Aorta (tissue), 5 donors: ENCODE measurements around the gene MED13L. TPM values are rescaled to one million over a fixed set of nuclear protein-coding genes. Genes with fewer than 3 reads are reported as not detected.

Source experiments
- ATAC-seq: fragments of 200-7000 bp; cut with Tn5 transposase; one replicate; pipeline ENCODE4 v1.9.1; 2022; ENCODE audit warnings: moderate library complexity; ENCODE audit not compliant: low FRiP score
- DNase-seq, 2 donors: peaks; one replicate each; pipeline ENCODE4 v3.0.0-alpha.2; 2020
- H3K27ac ChIP-seq, 2 donors: one replicate each; pipeline ENCODE4 v1.5.1; 2013; ENCODE audit warnings: low read length in 2 of 2, mild to moderate bottlenecking in 2 of 2, moderate library complexity in 2 of 2, control low read depth in 1 of 2, inconsistent platforms in 1 of 2, low read depth in 1 of 2
- H3K27me3 ChIP-seq, 2 donors: one replicate each; pipeline ENCODE4 v1.6.1; 2013; ENCODE audit warnings: control low read depth in 1 of 2, low read length in 1 of 2, mild to moderate bottlenecking in 1 of 2, moderate library complexity in 1 of 2; ENCODE audit not compliant: insufficient read depth in 2 of 2, control insufficient read depth in 1 of 2
- H3K36me3 ChIP-seq, 2 donors: one replicate each; pipeline ENCODE4 v1.6.1; 2013; ENCODE audit warnings: control low read depth in 1 of 2, low read length in 1 of 2, mild to moderate bottlenecking in 1 of 2; ENCODE audit not compliant: insufficient read depth in 2 of 2, control insufficient read depth in 1 of 2
- H3K4me1 ChIP-seq, 2 donors: one replicate each; pipeline ENCODE4 v1.6.1; 2013; ENCODE audit warnings: low read length in 2 of 2, control low read depth in 1 of 2, mild to moderate bottlenecking in 1 of 2, moderate library complexity in 1 of 2; ENCODE audit not compliant: insufficient read depth in 2 of 2, control insufficient read depth in 1 of 2
- H3K4me3 ChIP-seq, 2 donors: one replicate each; pipeline ENCODE4 v1.5.1; 2013; ENCODE audit warnings: low read length in 2 of 2, control low read depth in 1 of 2, mild to moderate bottlenecking in 1 of 2
- H3K9me3 ChIP-seq: one replicate; pipeline ENCODE4 v1.6.1; 2013; ENCODE audit warnings: mild to moderate bottlenecking, low read length; ENCODE audit not compliant: control insufficient read depth
- WGBS, 2 donors: extraction: QIAGEN DNeasy Blood & Tissue Kit; methylation state at CpG; one replicate each; pipeline ENCODE4 v1.1.7; 2013; 5-methylcytosine and 5-hydroxymethylcytosine counted together
- intact Hi-C, 2 donors: fragments of 100-400 bp; cut with DNase I; formaldehyde crosslinking; loops; one replicate each; pipeline versions ENCODE4 v1.14.2 to v1.15.0; 2022
- polyA plus RNA-seq, 2 donors: library from polyadenylated mRNA; stranded (reverse); fragments of 200-250 nt; gene quantifications; one replicate each; pipeline ENCODE4 v1.2.3, GENCODE V29; 2013
- total RNA-seq, 2 donors: library from RNA; stranded (reverse); fragmentation: NEBNext Ultra II Directional; extraction: Animal tissue kit (Norgen Biotek cat#: 25700); gene quantifications; one replicate each; pipeline ENCODE4 v1.2.1, GENCODE V29; 2021
- donor health status: healthy with polysubstance abuse.
- donor health status: Bipolar disorder and iron deficiency.
- donor health status: DM: no; HTN: no; CAD: no.
- donor health status: DM: no; HTN: no; CAD: no.
- donor health status: DM: yes; HTN: yes; CAD: no.

MED13L gene
- total and polyA plus RNA-seq, 4 donors, result 16.7 to 215 (median 114) TPM

DNA sequence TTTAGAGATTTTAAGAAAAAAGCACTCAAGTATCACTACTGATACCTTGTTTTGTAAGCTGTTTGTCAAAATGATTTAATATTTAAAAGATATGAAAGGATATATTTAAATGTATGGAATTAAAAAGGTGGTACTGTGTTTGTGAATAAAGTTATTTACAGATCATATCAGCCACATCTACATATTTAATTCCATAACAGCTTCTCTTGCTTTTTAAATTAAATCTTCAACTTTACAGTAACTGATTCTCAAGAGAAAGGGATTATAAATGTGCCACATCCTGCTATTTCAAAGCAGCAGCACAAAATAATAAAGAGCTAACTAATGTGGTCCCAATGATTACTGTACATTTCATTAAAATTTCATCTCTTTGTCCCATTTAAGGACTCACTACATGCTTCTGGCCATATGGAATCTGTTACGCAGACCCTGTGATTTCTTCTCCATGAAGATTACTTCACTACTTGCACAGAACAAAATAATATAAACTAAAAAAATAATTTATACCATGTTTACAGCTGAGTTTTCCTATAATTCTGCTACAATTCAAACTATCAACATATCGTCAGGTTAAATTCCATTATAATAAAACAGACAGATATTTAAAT lies 117.8 kb downstream of the MED13L start:
- Histone ChIP-seq H3K36me3 (no peaks in the 10 kb centered on the region), H3K9me3 (no peaks in the 10 kb centered on the region), H3K4me1 (peaks cover 7 to 8% of the 10 kb centered on the region in 2 donors), H3K27ac (no peak overlapping the region), H3K27me3 (no peaks in the 10 kb centered on the region), H3K4me3 (no peak overlapping the region)
- DNase-seq, result no peak
- 94 to 96% methylated on average over 2 of the region's 2 CpGs for WGBS, 2 donors
- ATAC-seq, result no peak
- intact Hi-C loops, result no loop called here

DNA sequence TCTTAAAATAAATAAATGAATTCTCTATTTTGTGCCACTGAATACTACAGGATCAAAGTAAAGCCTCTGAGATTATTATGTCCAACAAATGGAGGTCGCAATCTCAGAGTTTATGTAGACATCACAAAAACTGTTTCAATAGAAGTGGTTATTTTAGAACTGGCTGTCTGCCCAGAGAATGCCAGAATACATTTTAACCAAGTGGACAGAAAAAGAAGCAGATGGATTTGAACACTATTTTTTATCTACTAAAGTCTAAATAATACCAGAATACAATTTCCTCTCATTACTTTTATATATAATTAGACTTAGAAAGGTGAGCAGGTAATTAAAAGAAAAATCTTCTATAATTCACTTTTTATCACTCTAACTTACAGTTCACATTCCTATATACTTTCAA lies 118.3 kb downstream of the MED13L start:
- DNase-seq, result no peak
- H3K36me3 ChIP-seq, result no peaks in the 10 kb centered on the region
- no peaks in the 10 kb centered on the region for H3K27me3 ChIP-seq
- no peak overlapping the region for H3K27ac ChIP-seq
- no peak overlapping the region for H3K4me3 ChIP-seq
- ATAC-seq, result no peak
- H3K4me1 ChIP-seq, result peaks cover 5 to 7% of the 10 kb centered on the region in 2 donors
- WGBS, 2 donors, result 3 to 5% methylated on average over 1 of the region's 1 CpG
- intact Hi-C loops, result no loop called here
- H3K9me3 ChIP-seq, result no peaks in the 10 kb centered on the region

DNA sequence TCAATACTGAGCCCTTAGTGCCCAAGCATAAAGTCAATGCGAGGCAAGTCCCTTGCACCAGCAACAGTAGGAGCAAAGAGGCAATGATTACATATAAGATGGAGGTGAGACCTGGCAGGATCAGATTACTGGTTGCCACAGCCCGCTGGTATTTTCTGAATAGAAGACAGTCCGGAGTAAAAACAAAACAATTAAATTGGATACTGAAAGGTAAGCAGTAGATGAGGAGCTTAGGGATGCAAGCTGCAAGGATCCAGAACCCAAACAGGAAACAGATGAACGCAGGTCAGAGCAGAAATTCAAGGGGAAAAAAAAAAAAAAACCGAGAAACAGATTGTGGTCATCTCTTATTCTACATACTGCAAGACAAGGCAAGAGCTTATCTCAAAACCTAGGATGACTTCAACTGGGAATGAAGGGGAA lies 119.6 kb downstream of the MED13L start:
- intact Hi-C loops, result no loop called here
- DNase-seq (no peak), ATAC-seq (no peak)
- Histone ChIP-seq H3K9me3 (no peaks in the 10 kb centered on the region), H3K4me3 (no peak overlapping the region), H3K27ac (no peak overlapping the region), H3K4me1 (peaks cover 7 to 8% of the 10 kb centered on the region in 2 donors), H3K36me3 (no peaks in the 10 kb centered on the region), H3K27me3 (no peaks in the 10 kb centered on the region)
- WGBS, 2 donors, result 73 to 75% methylated on average over 5 of the region's 5 CpGs

- DNase-seq, result no peak
- peaks cover 7 to 11% of the 10 kb centered on the region in 2 donors for H3K4me1 ChIP-seq
- WGBS, 2 donors, result 79 to 80% methylated on average over 4 of the region's 4 CpGs
- no peak overlapping the region for H3K4me3 ChIP-seq
- H3K9me3 ChIP-seq, result no peaks in the 10 kb centered on the region
- intact Hi-C loops, result no loop called here
- H3K27ac ChIP-seq, result no peak overlapping the region
- H3K36me3 ChIP-seq, result no peaks in the 10 kb centered on the region
- no peaks in the 10 kb centered on the region for H3K27me3 ChIP-seq
- no peak for ATAC-seq
Observed at GRCh38 chr12:116156614-116157013, 120.9 kb downstream of the MED13L start.

- Histone ChIP-seq H3K36me3 (no peaks in the 10 kb centered on the region), H3K27ac (no peak overlapping the region), H3K4me3 (no peak overlapping the region), H3K9me3 (no peaks in the 10 kb centered on the region), H3K27me3 (no peaks in the 10 kb centered on the region), H3K4me1 (peaks cover 6 to 11% of the 10 kb centered on the region in 2 donors)
- DNase-seq (no peak), ATAC-seq (no peak)
- intact Hi-C loops, result no loop called here
- whole genome bisulfite sequencing, 2 donors, result 86 to 87% methylated on average over 8 of the region's 8 CpGs
Observed at GRCh38 chr12:116155383-116155782, 122.1 kb downstream of the MED13L start.

- Histone ChIP-seq H3K9me3 (no peaks in the 10 kb centered on the region), H3K4me3 (no peak overlapping the region), H3K36me3 (no peaks in the 10 kb centered on the region), H3K27ac (no peak overlapping the region), H3K27me3 (no peaks in the 10 kb centered on the region), H3K4me1 (peaks cover 4 to 13% of the 10 kb centered on the region in 2 donors)
- no peak for DNase-seq
- intact Hi-C loops, result no loop called here
- WGBS, 2 donors, result 42 to 57% methylated on average over 2 of the region's 2 CpGs
- no peak for ATAC-seq
Observed at GRCh38 chr12:116153983-116154382, 123.5 kb downstream of the MED13L start.

- DNase-seq (no peak), ATAC-seq (no peak)
- no peak overlapping the region for H3K27ac ChIP-seq
- intact Hi-C loops, result no loop called here
- peaks cover 4 to 11% of the 10 kb centered on the region in 2 donors for H3K4me1 ChIP-seq
- H3K27me3 ChIP-seq, result no peaks in the 10 kb centered on the region
- no peaks in the 10 kb centered on the region for H3K9me3 ChIP-seq
- H3K36me3 ChIP-seq, result no peaks in the 10 kb centered on the region
- no peak overlapping the region for H3K4me3 ChIP-seq
Observed at GRCh38 chr12:116153113-116153512, 124.4 kb downstream of the MED13L start.

GRCh38 chr12:116152268-116152667 lies 125.2 kb downstream of the MED13L start:
- Histone ChIP-seq H3K27me3 (no peaks in the 10 kb centered on the region), H3K9me3 (no peaks in the 10 kb centered on the region), H3K36me3 (no peaks in the 10 kb centered on the region), H3K27ac (peak overlapping the region in 1 of 2 donors; percentile 19), H3K4me3 (no peak overlapping the region), H3K4me1 (peaks cover 0 to 8% of the 10 kb centered on the region in 2 donors)
- 20 to 21% methylated on average over 4 of the region's 4 CpGs for WGBS, 2 donors
- intact Hi-C loops, result no loop called here
- DNase-seq, result no peak
- ATAC-seq, result no peak

DNA sequence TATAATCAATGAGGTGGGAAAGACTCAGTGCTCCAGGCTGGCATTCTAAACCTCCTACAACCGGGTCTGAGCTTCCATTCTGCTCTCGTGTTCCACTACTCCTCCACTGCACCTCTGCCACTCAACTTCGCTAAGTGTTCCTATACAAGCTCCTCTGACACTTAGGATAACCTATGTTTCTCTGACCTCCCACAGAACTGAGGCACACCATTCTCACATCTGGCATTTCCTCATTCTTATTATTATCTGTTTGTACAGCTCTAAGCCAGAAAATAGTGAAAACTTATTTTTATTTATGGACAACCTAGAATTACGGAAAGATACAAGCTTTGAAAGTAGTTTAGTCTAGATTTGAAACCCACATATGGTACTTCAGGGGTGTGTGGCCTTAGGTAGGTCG lies 127.0 kb downstream of the MED13L start:
- Histone ChIP-seq H3K9me3 (no peaks in the 10 kb centered on the region), H3K36me3 (no peaks in the 10 kb centered on the region), H3K27me3 (no peaks in the 10 kb centered on the region), H3K4me1 (peaks cover 0 to 8% of the 10 kb centered on the region in 2 donors), H3K4me3 (no peak overlapping the region), H3K27ac (no peak overlapping the region)
- DNase-seq, result no peak
- ATAC-seq, result no peak
- intact Hi-C loops, result no loop called here
- 83 to 85% methylated on average over 5 of the region's 5 CpGs for WGBS, 2 donors
